H1 (cell line): ENCODE measurements around the gene SPHKAP. TPM values are rescaled to one million over a fixed set of nuclear protein-coding genes. Genes with fewer than 3 reads are reported as not detected.

ENCODE experiments used
- BACH1 ChIP-seq: IDR thresholded peaks from 2 replicates; pipeline ENCODE4 v1.6.1; 2012; ENCODE audit warnings: low read length, improper control_type of control experiment
- CHD7 ChIP-seq: fragments of 300-600 bp; sonication (generic); IDR thresholded peaks from 2 replicates; pipeline ENCODE4 v1.7.1; 2012; ENCODE audit warnings: low read length, moderate library complexity, mild to moderate bottlenecking, inconsistent platforms; ENCODE audit not compliant: insufficient replicate concordance
- FOSL1 ChIP-seq: IDR thresholded peaks from 2 replicates; pipeline ENCODE4 v1.6.1; 2011; ENCODE audit warnings: mild to moderate bottlenecking, low read depth, low read length, moderate library complexity; ENCODE audit not compliant: insufficient read depth
- RAD21 ChIP-seq, 2 experiments: IDR thresholded peaks in 1 of 2; conservative IDR thresholded peaks in 1 of 2; 2 replicates each; pipeline ENCODE4 v1.6.1; 2011; ENCODE audit warnings: low read depth in 2 of 2, low read length in 2 of 2, improper control_type of control experiment in 1 of 2, inconsistent platforms in 1 of 2, mild to moderate bottlenecking in 1 of 2, moderate library complexity in 1 of 2
- SUZ12 ChIP-seq: fragments of 200-600 bp; sonication (generic); IDR thresholded peaks from 2 replicates; pipeline ENCODE4 v1.6.1; 2012; ENCODE audit warnings: mild to moderate bottlenecking, inconsistent platforms, low read length, moderate library complexity, mixed read lengths
- YY1 ChIP-seq: IDR thresholded peaks from 2 replicates; pipeline ENCODE4 v1.6.1; 2011; ENCODE audit warnings: low read depth, mild to moderate bottlenecking, low read length
- polyA plus RNA-seq, 7 experiments: library from polyadenylated mRNA; depleted of rRNA in 3 of 7; stranded (reverse) in 5 of 7; unstranded in 2 of 7; fragments of >200 nt in 5 of 7; fragments of 200-250 nt in 2 of 7; gene quantifications; 1 replicate in 5 of 7; 2 replicates in 1 of 7; 4 replicates in 1 of 7; pipeline versions ENCODE4 v1.2.1 to v1.2.3, GENCODE V29; 2011 to 2013; ENCODE audit warnings: missing spikeins in 2 of 7, mixed read lengths in 2 of 7
- total RNA-seq: library from RNA; stranded (reverse); fragmentation: NEBNext Ultra II Directional; extraction: Animal tissue kit (Norgen Biotek cat#: 25700); gene quantifications from 2 replicates; pipeline ENCODE4 v1.2.1, GENCODE V29; 2021

The SPHKAP gene
- total and polyA plus RNA-seq, 2 of the 8 experiments (the other 6 are each of a cell fraction or from before 2014, with no cell fraction given) = 0.02 TPM; not detected in 1

- TF ChIP-seq RAD21 (IDR thresholded peaks at IDR 0.05 in 1 of 2, conservative IDR thresholded peaks at IDR 0.05 in 1 of 2; ENCODE audit: low read depth in 2 of 2, low read length in 2 of 2) (no peak), CHD7 (no peak), SUZ12 (no peak), BACH1 (no peak), FOSL1 (no peak), YY1 (no peak)
Observed at GRCh38 chr2:228227466-228227865, 46.0 kb upstream of the SPHKAP start (continued).
